Right lung (tissue), 5 donors: ENCODE data around the gene SETD1B. TPM values are rescaled to one million over a fixed set of nuclear protein-coding genes. Genes with fewer than 3 reads are reported as not detected.
"Not testable (repeated sequence)": the region's sequence is repeated elsewhere in the genome, so short reads cannot be mapped to it uniquely, and the experiment has no call there.

Source experiments
- DNase-seq, 2 donors: peaks; one replicate each; pipeline ENCODE4 v3.0.0-alpha.2; 2013
- polyA plus RNA-seq, 5 donors: library from polyadenylated mRNA; unstranded; fragments of 120-200 nt; gene quantifications; one replicate each; pipeline versions ENCODE4 v1.2.1 to v1.2.3, GENCODE V29; 2013; ENCODE audit warnings: inconsistent platforms in 1 of 5, low replicate concordance in 1 of 5; ENCODE audit not compliant: insufficient read length in 5 of 5, insufficient read depth in 1 of 5

SETD1B gene
- polyA plus RNA-seq, 5 donors = 9.4 to 16.6 (median 13.1) TPM

- DNase-seq = no peak
Observed at GRCh38 chr12:121825041-121825523, 21.3 kb downstream of the SETD1B start.

- DNase-seq = no peak
Observed at GRCh38 chr12:121826318-121827150, 22.7 kb downstream of the SETD1B start.

GRCh38 chr12:121827351-121828099 lies 23.7 kb downstream of the SETD1B start:
- no peak for DNase-seq

GRCh38 chr12:121828306-121828705 lies 24.5 kb downstream of the SETD1B start:
- no peak for DNase-seq

GRCh38 chr12:121828826-121829225 lies 25.0 kb downstream of the SETD1B start:
- no peak for DNase-seq

GRCh38 chr12:121829250-121829918 lies 25.6 kb downstream of the SETD1B start:
- DNase-seq = no peak

GRCh38 chr12:121830134-121830533 lies 26.3 kb downstream of the SETD1B start:
- DNase-seq = no peak

- no peak for DNase-seq
Observed at GRCh38 chr12:121830588-121831265, 26.9 kb downstream of the SETD1B start.

- no peak for DNase-seq
Observed at GRCh38 chr12:121831571-121832245, 27.9 kb downstream of the SETD1B start.

- no peak for DNase-seq
Observed at GRCh38 chr12:121837680-121838079, 33.9 kb downstream of the SETD1B start.

GRCh38 chr12:121838126-121838525 lies 34.3 kb downstream of the SETD1B start:
- no peak for DNase-seq

GRCh38 chr12:121839106-121839992 lies 35.5 kb downstream of the SETD1B start:
- DNase-seq = peak; percentile 93 to 94

GRCh38 chr12:121839993-121840761 lies 36.4 kb downstream of the SETD1B start:
- DNase-seq = no peak

- DNase-seq = no peak
Observed at GRCh38 chr12:121843236-121843982, 39.6 kb downstream of the SETD1B start.

- no peak for DNase-seq
Observed at GRCh38 chr12:121845701-121846100, 41.9 kb downstream of the SETD1B start.

GRCh38 chr12:121849211-121849610 lies 45.4 kb downstream of the SETD1B start:
- DNase-seq = no peak

GRCh38 chr12:121849665-121850064 lies 45.9 kb downstream of the SETD1B start:
- DNase-seq = no peak

- not testable (repeated sequence) for DNase-seq
Observed at GRCh38 chr12:121852392-121852791, 48.6 kb downstream of the SETD1B start.
